Activated naive CD8-positive, alpha-beta T cell treated with anti-CD3 and anti-CD28 coated beads for 36 hours (primary cell): Measurements from ENCODE around the gene RAB1A. TPM values are rescaled to one million over a fixed set of nuclear protein-coding genes. Genes with fewer than 3 reads are reported as not detected.

Experiments used
- DNase-seq: peaks from one replicate; pipeline ENCODE4 v3.0.0; 2021
- H3K27ac Mint-ChIP-seq: one replicate; pipeline ENCODE4 v1.8.0; 2022; ENCODE audit warnings: mild to moderate bottlenecking, moderate library complexity, mixed read lengths
- H3K27me3 Mint-ChIP-seq: one replicate; pipeline ENCODE4 v1.8.0; 2022; ENCODE audit warnings: mild to moderate bottlenecking, mixed read lengths
- H3K36me3 Mint-ChIP-seq: one replicate; pipeline ENCODE4 v1.8.0; 2021; ENCODE audit warnings: mild to moderate bottlenecking, mixed read lengths
- H3K4me1 Mint-ChIP-seq: one replicate; pipeline ENCODE4 v1.8.0; 2021; ENCODE audit warnings: mixed read lengths
- H3K4me3 Mint-ChIP-seq: one replicate; pipeline ENCODE4 v1.8.0; 2022; ENCODE audit warnings: mild to moderate bottlenecking, moderate library complexity, mixed read lengths
- H3K9me3 Mint-ChIP-seq: one replicate; pipeline ENCODE4 v1.8.0; 2022; ENCODE audit warnings: mixed read lengths
- total RNA-seq, 2 experiments: library from RNA; stranded (reverse); gene quantifications; one replicate each; pipeline ENCODE4 v1.2.3, GENCODE V29; 2021

The RAB1A gene
- total RNA-seq, 2 experiments from 2014 or later, result 79.0 to 80.5 TPM

DNA sequence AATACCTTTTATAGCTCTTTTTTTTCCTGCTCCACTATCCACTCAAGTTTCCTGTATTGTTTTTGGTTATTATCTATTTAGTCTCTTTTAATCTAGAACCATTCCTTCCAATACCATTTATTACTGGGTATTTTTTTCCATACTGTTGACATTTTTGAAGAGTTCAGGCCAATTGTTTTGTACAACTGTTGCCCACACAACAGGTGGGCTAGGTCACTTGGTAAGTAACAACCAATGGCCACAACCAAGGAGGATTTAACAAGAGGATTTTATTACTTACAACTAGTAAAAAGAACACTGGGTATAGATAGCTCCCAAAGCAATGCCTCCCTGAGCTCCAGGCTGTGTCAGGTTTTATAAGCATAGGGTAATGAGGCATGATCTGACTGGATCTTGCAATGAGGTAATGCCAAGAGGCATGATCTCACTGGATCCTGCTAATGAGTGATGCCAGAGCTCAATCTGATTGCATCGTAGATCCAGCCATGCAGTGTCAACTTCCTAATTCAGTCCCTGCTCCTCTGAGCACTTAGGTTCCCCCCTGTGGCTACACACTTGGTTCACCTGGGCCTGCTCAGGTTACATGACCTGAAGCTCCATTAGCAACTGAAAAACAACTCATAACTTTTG lies 80.8 kb downstream of the RAB1A start:
- no peak overlapping the region for H3K4me3 Mint-ChIP-seq
- DNase-seq, result no peak
- no peaks in the 10 kb centered on the region for H3K27me3 Mint-ChIP-seq
- no peak overlapping the region for H3K27ac Mint-ChIP-seq
- H3K9me3 Mint-ChIP-seq, result peaks cover 11% of the 10 kb centered on the region
- peaks cover 19% of the 10 kb centered on the region for H3K36me3 Mint-ChIP-seq
- H3K4me1 Mint-ChIP-seq, result peaks cover 11% of the 10 kb centered on the region

- Mint-ChIP-seq H3K27ac (no peak overlapping the region), H3K27me3 (no peaks in the 10 kb centered on the region), H3K36me3 (peaks cover 33% of the 10 kb centered on the region), H3K4me3 (no peak overlapping the region), H3K4me1 (no peaks in the 10 kb centered on the region), H3K9me3 (peaks cover 13% of the 10 kb centered on the region)
- no peak for DNase-seq
Measured at GRCh38 chr2:65046633-65047407, 83.1 kb downstream of the RAB1A start.

GRCh38 chr2:65045651-65046050 lies 84.3 kb downstream of the RAB1A start:
- H3K9me3 Mint-ChIP-seq, result peaks cover 13% of the 10 kb centered on the region
- no peak overlapping the region for H3K27ac Mint-ChIP-seq
- peaks cover 33% of the 10 kb centered on the region for H3K36me3 Mint-ChIP-seq
- H3K4me3 Mint-ChIP-seq, result no peak overlapping the region
- DNase-seq, result no peak
- peaks cover 1% of the 10 kb centered on the region for H3K4me1 Mint-ChIP-seq
- H3K27me3 Mint-ChIP-seq, result no peaks in the 10 kb centered on the region

- no peak overlapping the region for H3K27ac Mint-ChIP-seq
- peaks cover 13% of the 10 kb centered on the region for H3K9me3 Mint-ChIP-seq
- no peaks in the 10 kb centered on the region for H3K27me3 Mint-ChIP-seq
- H3K4me1 Mint-ChIP-seq, result peaks cover 7% of the 10 kb centered on the region
- H3K36me3 Mint-ChIP-seq, result peaks cover 33% of the 10 kb centered on the region
- H3K4me3 Mint-ChIP-seq, result no peak overlapping the region
- no peak for DNase-seq
Measured at GRCh38 chr2:65044097-65044735, 85.7 kb downstream of the RAB1A start.

DNA sequence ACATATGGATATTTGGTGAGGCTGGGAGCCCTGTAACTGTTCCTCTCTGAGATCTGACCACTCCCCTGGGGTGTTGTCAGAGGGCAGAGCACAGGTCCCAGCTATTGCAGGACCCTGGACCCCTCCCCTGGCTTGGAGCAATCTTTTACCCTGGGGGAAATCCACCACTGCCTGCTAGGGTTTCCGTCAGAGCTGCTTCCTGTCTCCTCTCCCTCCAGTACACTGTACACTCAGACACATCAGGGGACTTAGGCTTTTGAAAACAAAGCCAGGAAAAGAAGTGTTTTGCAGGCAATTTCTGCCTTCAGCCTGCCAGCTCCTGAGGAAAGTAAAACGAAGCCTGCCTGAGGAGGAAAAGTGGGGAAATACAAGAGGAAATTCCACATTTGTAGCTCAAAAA lies 86.9 kb downstream of the RAB1A start:
- Mint-ChIP-seq H3K27ac (no peak overlapping the region), H3K9me3 (peaks cover 11% of the 10 kb centered on the region), H3K27me3 (no peaks in the 10 kb centered on the region), H3K36me3 (peaks cover 29% of the 10 kb centered on the region), H3K4me1 (peaks cover 7% of the 10 kb centered on the region), H3K4me3 (no peak overlapping the region)
- DNase-seq, result no peak

GRCh38 chr2:65040400-65041261 lies 89.3 kb downstream of the RAB1A start:
- Mint-ChIP-seq H3K27me3 (no peaks in the 10 kb centered on the region), H3K4me1 (peaks cover 7% of the 10 kb centered on the region), H3K4me3 (no peak overlapping the region), H3K9me3 (peaks cover 11% of the 10 kb centered on the region), H3K36me3 (peaks cover 26% of the 10 kb centered on the region), H3K27ac (no peak overlapping the region)
- DNase-seq, result peak; percentile 71

GRCh38 chr2:65039640-65040039 lies 90.3 kb downstream of the RAB1A start:
- peaks cover 6% of the 10 kb centered on the region for H3K9me3 Mint-ChIP-seq
- no peak overlapping the region for H3K27ac Mint-ChIP-seq
- peaks cover 7% of the 10 kb centered on the region for H3K4me1 Mint-ChIP-seq
- DNase-seq, result no peak
- H3K36me3 Mint-ChIP-seq, result peaks cover 19% of the 10 kb centered on the region
- no peak overlapping the region for H3K4me3 Mint-ChIP-seq
- H3K27me3 Mint-ChIP-seq, result no peaks in the 10 kb centered on the region

- H3K4me1 Mint-ChIP-seq, result peaks cover 12% of the 10 kb centered on the region
- H3K36me3 Mint-ChIP-seq, result no peaks in the 10 kb centered on the region
- H3K27me3 Mint-ChIP-seq, result no peaks in the 10 kb centered on the region
- no peak overlapping the region for H3K4me3 Mint-ChIP-seq
- no peaks in the 10 kb centered on the region for H3K9me3 Mint-ChIP-seq
- no peak overlapping the region for H3K27ac Mint-ChIP-seq
- DNase-seq, result no peak
Measured at GRCh38 chr2:65037178-65037577, 92.7 kb downstream of the RAB1A start.

Other genes starting within 250 kb of the RAB1A start
- gene SLC1A4, start 140.7 kb downstream of the RAB1A start, total RNA-seq, result 10 to 100 TPM; 17.6 to 18.9 TPM
- gene CEP68, start 73.7 kb downstream of the RAB1A start, total RNA-seq, result 1 to 10 TPM; 4.0 TPM
- 100 to 1,000 TPM; 298 to 299 TPM for gene ACTR2, start 97.7 kb upstream of the RAB1A start, total RNA-seq